Activated T-helper 17 cell treated with anti-CD3 and anti-CD28 coated beads, Interleukin-2, amount 50 U/mL, for 72 hours (primary cell): ENCODE results near the gene TMEM92. TPM values are rescaled to one million over a fixed set of nuclear protein-coding genes. Genes with fewer than 3 reads are reported as not detected.
"Not testable (repeated sequence)": the region's sequence is repeated elsewhere in the genome, so short reads cannot be mapped to it uniquely, and the experiment has no call there.

ENCODE experiments used
- ATAC-seq: fragments of 150-1000 bp; cut with Tn5 transposase; replicated peaks from 2 replicates; pipeline ENCODE4 v1.10.0; 2021; ENCODE audit warnings: mild to moderate bottlenecking, moderate library complexity
- H3K27ac Mint-ChIP-seq: one replicate; pipeline ENCODE4 v1.8.0; 2022; ENCODE audit warnings: mixed read lengths
- H3K27me3 Mint-ChIP-seq: one replicate; pipeline ENCODE4 v1.8.0; 2022; ENCODE audit warnings: mixed read lengths
- H3K36me3 Mint-ChIP-seq: one replicate; pipeline ENCODE4 v1.8.0; 2022; ENCODE audit warnings: low read depth, mild to moderate bottlenecking, mixed read lengths
- H3K4me1 Mint-ChIP-seq: one replicate; pipeline ENCODE4 v1.8.0; 2022; ENCODE audit warnings: mixed read lengths
- H3K4me3 Mint-ChIP-seq: one replicate; pipeline ENCODE4 v1.8.0; 2022; ENCODE audit warnings: mild to moderate bottlenecking, mixed read lengths
- H3K9me3 Mint-ChIP-seq: one replicate; pipeline ENCODE4 v1.8.0; 2022; ENCODE audit warnings: mixed read lengths
- total RNA-seq, 2 donors: library from RNA; stranded (reverse); gene quantifications; one replicate each; pipeline ENCODE4 v1.2.3, GENCODE V29; 2022

Gene TMEM92
- total RNA-seq, 2 donors from 2014 or later: 0.16 TPM; not detected in 1

DNA sequence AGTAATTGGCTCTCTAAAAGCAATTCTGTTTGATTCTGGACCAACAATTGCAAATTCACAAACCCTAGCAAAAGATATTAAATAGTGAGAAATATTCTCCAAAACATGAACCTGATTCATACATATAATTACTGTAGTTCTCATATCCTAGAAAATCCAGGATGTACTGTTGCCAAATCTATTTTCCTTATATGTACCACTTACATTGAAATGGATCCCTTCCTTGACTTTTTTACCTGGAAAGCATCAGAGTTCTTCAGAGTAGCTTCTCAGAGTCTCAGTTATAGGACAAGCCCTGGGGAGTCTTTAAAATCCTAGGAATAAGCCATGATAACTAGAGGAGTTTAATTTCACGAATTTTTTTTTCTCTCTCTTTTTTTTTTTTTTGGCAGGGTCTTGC, 16.7 kb downstream of the TMEM92 start:
- Mint-ChIP-seq H3K4me1 (peaks cover 12% of the 10 kb centered on the region), H3K4me3 (peak overlapping the region; percentile 71), H3K36me3 (no peaks in the 10 kb centered on the region), H3K27me3 (peaks cover 32% of the 10 kb centered on the region), H3K27ac (peak overlapping the region; percentile 90), H3K9me3 (no peaks in the 10 kb centered on the region)
- ATAC-seq: no peak

- ATAC-seq: no peak
- Mint-ChIP-seq H3K4me3 (no peak overlapping the region), H3K9me3 (no peaks in the 10 kb centered on the region), H3K4me1 (peaks cover 12% of the 10 kb centered on the region), H3K36me3 (no peaks in the 10 kb centered on the region), H3K27me3 (peaks cover 24% of the 10 kb centered on the region), H3K27ac (no peak overlapping the region)
Measured at GRCh38 chr17:50292465-50292864, 18.2 kb downstream of the TMEM92 start.

GRCh38 chr17:50295021-50295420, 20.8 kb downstream of the TMEM92 start:
- Mint-ChIP-seq H3K4me1 (peaks cover 8% of the 10 kb centered on the region), H3K27me3 (peaks cover 15% of the 10 kb centered on the region), H3K36me3 (no peaks in the 10 kb centered on the region), H3K9me3 (no peaks in the 10 kb centered on the region), H3K27ac (no peak overlapping the region), H3K4me3 (no peak overlapping the region)
- no peak for ATAC-seq

DNA sequence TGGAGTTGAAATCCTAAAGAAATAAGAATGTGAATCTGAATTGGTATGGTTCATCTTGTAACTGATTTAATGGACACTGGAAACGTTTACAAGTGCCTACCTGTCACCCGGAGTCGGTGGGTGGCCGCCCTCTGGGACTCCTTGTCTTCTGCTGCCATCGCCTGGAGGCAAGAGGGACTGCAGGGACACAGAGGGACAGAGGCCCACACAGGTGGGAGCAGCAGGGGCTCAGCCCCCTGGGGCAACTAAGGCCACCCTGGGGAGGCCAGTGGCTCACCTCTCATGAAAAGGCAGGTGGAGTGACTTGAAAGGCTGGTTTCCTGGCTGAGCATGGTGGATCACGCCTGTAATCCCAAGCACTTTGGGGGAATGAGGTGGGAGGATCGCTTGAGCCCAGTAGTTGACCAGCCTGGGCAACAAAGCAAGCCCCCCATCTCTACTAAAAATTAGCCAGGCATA, 23.2 kb downstream of the TMEM92 start:
- Mint-ChIP-seq H3K9me3 (no peaks in the 10 kb centered on the region), H3K27ac (no peak overlapping the region)

GRCh38 chr17:50298018-50298417, 23.8 kb downstream of the TMEM92 start:
- ATAC-seq: no peak
- no peak overlapping the region for H3K4me3 Mint-ChIP-seq
- H3K36me3 Mint-ChIP-seq: no peaks in the 10 kb centered on the region
- no peak overlapping the region for H3K27ac Mint-ChIP-seq
- peaks cover 8% of the 10 kb centered on the region for H3K4me1 Mint-ChIP-seq
- peaks cover 9% of the 10 kb centered on the region for H3K27me3 Mint-ChIP-seq
- H3K9me3 Mint-ChIP-seq: no peaks in the 10 kb centered on the region

More for the DNA sequence above, 23.2 kb downstream of the TMEM92 start:
- ATAC-seq: peak; percentile 95
- peaks cover 8% of the 10 kb centered on the region for H3K4me1 Mint-ChIP-seq
- no peak overlapping the region for H3K4me3 Mint-ChIP-seq
- peaks cover 9% of the 10 kb centered on the region for H3K27me3 Mint-ChIP-seq
- H3K36me3 Mint-ChIP-seq: no peaks in the 10 kb centered on the region

GRCh38 chr17:50299776-50300175, 25.5 kb downstream of the TMEM92 start:
- no peak overlapping the region for H3K4me3 Mint-ChIP-seq
- no peaks in the 10 kb centered on the region for H3K9me3 Mint-ChIP-seq
- H3K36me3 Mint-ChIP-seq: no peaks in the 10 kb centered on the region
- no peak for ATAC-seq
- H3K4me1 Mint-ChIP-seq: peaks cover 8% of the 10 kb centered on the region
- H3K27me3 Mint-ChIP-seq: peaks cover 10% of the 10 kb centered on the region
- no peak overlapping the region for H3K27ac Mint-ChIP-seq

DNA sequence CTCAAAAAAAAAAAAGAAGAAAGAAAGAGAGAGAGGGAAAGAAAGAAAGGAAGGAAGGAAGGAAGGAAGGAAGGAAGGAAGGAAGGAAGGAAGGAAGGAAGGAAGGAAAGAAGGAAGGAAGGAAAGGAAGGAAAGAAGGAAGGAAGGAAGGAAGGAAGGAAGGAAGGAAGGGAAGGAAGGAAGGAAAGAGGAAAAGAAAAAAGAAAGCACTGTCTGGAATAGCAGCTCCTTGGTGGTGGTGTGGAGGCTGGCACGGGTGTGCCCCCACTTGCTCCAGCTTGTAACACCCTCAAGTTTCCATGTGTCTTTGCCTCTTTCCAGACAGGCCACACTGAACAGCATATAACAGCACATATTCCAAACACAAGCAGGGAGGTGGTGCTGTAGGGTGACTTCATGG, 26.6 kb downstream of the TMEM92 start:
- not testable (repeated sequence) for ATAC-seq, H3K4me1 Mint-ChIP-seq, H3K9me3 Mint-ChIP-seq, H3K4me3 Mint-ChIP-seq, H3K27ac Mint-ChIP-seq, H3K36me3 Mint-ChIP-seq
- H3K27me3 Mint-ChIP-seq: peaks cover 16% of the 10 kb centered on the region

- H3K36me3 Mint-ChIP-seq: no peaks in the 10 kb centered on the region
- H3K9me3 Mint-ChIP-seq: no peaks in the 10 kb centered on the region
- H3K27me3 Mint-ChIP-seq: peaks cover 22% of the 10 kb centered on the region
- H3K4me3 Mint-ChIP-seq: peak overlapping the region; percentile 32
- ATAC-seq: peak; percentile 42
- peaks cover 8% of the 10 kb centered on the region for H3K4me1 Mint-ChIP-seq
- H3K27ac Mint-ChIP-seq: peak overlapping the region; percentile 78
Measured at GRCh38 chr17:50301891-50302584, 27.8 kb downstream of the TMEM92 start.

GRCh38 chr17:50303051-50303450, 28.8 kb downstream of the TMEM92 start:
- Mint-ChIP-seq H3K4me1 (peaks cover 8% of the 10 kb centered on the region), H3K27me3 (peaks cover 22% of the 10 kb centered on the region), H3K36me3 (no peaks in the 10 kb centered on the region), H3K4me3 (no peak overlapping the region), H3K27ac (no peak overlapping the region), H3K9me3 (no peaks in the 10 kb centered on the region)
- ATAC-seq: no peak

DNA sequence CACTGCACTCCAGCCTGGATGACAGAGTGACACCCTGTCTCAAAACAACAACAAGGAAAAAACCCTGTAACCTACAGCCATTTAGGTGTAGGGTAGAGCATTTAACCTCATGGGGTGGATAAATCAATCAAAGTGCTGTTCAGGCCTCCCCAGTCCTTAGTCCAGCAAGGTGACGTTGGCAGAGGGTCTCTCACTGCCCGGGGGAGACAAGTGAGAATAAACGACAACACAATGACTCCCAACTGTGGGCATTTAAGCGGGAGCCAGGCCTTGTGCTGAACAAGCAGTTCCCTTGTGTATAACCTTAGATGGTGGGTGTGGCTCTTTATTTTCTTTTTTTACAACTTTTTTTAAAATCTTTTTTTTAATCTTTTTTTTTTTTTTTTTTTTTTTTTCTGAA, 29.3 kb downstream of the TMEM92 start:
- Mint-ChIP-seq H3K27ac (no peak overlapping the region), H3K4me1 (peaks cover 8% of the 10 kb centered on the region)
- no peak for ATAC-seq

GRCh38 chr17:50304781-50305404, 30.6 kb downstream of the TMEM92 start:
- no peak overlapping the region for H3K27ac Mint-ChIP-seq
- no peaks in the 10 kb centered on the region for H3K9me3 Mint-ChIP-seq
- peak overlapping the region; percentile 9 for H3K4me3 Mint-ChIP-seq
- peaks cover 22% of the 10 kb centered on the region for H3K27me3 Mint-ChIP-seq
- H3K36me3 Mint-ChIP-seq: no peaks in the 10 kb centered on the region
- peaks cover 8% of the 10 kb centered on the region for H3K4me1 Mint-ChIP-seq
- no peak for ATAC-seq

More for the DNA sequence above, 29.3 kb downstream of the TMEM92 start:
- Mint-ChIP-seq H3K9me3 (no peaks in the 10 kb centered on the region), H3K36me3 (no peaks in the 10 kb centered on the region), H3K4me3 (no peak overlapping the region), H3K27me3 (peaks cover 22% of the 10 kb centered on the region)

- ATAC-seq: no peak
- H3K36me3 Mint-ChIP-seq: no peaks in the 10 kb centered on the region
- no peaks in the 10 kb centered on the region for H3K9me3 Mint-ChIP-seq
- H3K27ac Mint-ChIP-seq: peak overlapping the region; percentile 85
- H3K4me1 Mint-ChIP-seq: peaks cover 10% of the 10 kb centered on the region
- H3K4me3 Mint-ChIP-seq: peak overlapping the region; percentile 17
- peaks cover 18% of the 10 kb centered on the region for H3K27me3 Mint-ChIP-seq
Measured at GRCh38 chr17:50307654-50308053, 33.4 kb downstream of the TMEM92 start.

- ATAC-seq: no peak
- H3K9me3 Mint-ChIP-seq: no peaks in the 10 kb centered on the region
- H3K4me3 Mint-ChIP-seq: peak overlapping the region; percentile 14
- H3K27me3 Mint-ChIP-seq: peaks cover 26% of the 10 kb centered on the region
- H3K36me3 Mint-ChIP-seq: no peaks in the 10 kb centered on the region
- H3K4me1 Mint-ChIP-seq: peaks cover 10% of the 10 kb centered on the region
- peak overlapping the region; percentile 85 for H3K27ac Mint-ChIP-seq
Measured at GRCh38 chr17:50308666-50309065, 34.4 kb downstream of the TMEM92 start.

- no peaks in the 10 kb centered on the region for H3K9me3 Mint-ChIP-seq
- H3K4me1 Mint-ChIP-seq: peaks cover 10% of the 10 kb centered on the region
- H3K27me3 Mint-ChIP-seq: peaks cover 25% of the 10 kb centered on the region
- peak overlapping the region; percentile 85 for H3K27ac Mint-ChIP-seq
- peak; percentile 18 for ATAC-seq
- peak overlapping the region; percentile 54 for H3K4me3 Mint-ChIP-seq
- H3K36me3 Mint-ChIP-seq: no peaks in the 10 kb centered on the region
Measured at GRCh38 chr17:50310455-50311111, 36.3 kb downstream of the TMEM92 start.

DNA sequence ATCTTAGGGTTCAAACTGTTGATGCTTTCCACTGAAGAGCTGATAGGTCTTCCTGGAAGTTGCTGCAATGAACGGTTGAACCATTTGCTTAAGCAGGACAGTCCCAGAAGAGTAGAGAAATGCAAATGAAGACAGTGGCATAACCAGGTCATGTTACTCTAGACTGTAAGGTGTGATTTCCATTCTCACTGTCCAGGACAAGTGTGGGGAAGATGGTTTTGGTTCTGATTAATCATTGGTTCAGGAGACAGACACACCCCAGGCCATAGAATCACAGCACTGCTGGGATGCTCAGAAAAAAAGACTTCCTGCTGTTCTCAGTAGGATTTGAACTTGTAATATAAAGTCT, 36.8 kb downstream of the TMEM92 start:
- H3K4me3 Mint-ChIP-seq: peak overlapping the region; percentile 54
- ATAC-seq: peak; percentile 85

More for the DNA sequence above, 36.8 kb downstream of the TMEM92 start:
- H3K27me3 Mint-ChIP-seq: peaks cover 23% of the 10 kb centered on the region
- H3K27ac Mint-ChIP-seq: peak overlapping the region; percentile 85
- no peaks in the 10 kb centered on the region for H3K36me3 Mint-ChIP-seq
- no peaks in the 10 kb centered on the region for H3K9me3 Mint-ChIP-seq
- H3K4me1 Mint-ChIP-seq: peaks cover 10% of the 10 kb centered on the region
